ENCODE results near the gene GATA6. TPM values are rescaled to one million over a fixed set of nuclear protein-coding genes. Genes with fewer than 3 reads are reported as not detected.
A peak's percentile ranks its signal among the peaks of the same experiment; 100 is the strongest.

GATA6 gene
- total RNA-seq, 4 donors from 2014 or later = 0.34 to 1.2 (median 0.86) TPM

- H3K27me3 ChIP-seq = peaks cover 87 to 96% (median 91%) of the 10 kb centered on the region in 3 donors
- H3K9me3 ChIP-seq = no peaks in the 10 kb centered on the region
- no peak overlapping the region for H3K4me3 ChIP-seq
- in situ Hi-C loops (cut with MboI; ENCODE audit: low sequenced_read_pairs in 4 of 4) (loop anchor here in 3 of 4 donors (25.0 kb wide), 4 partner anchors 96 to 396 kb away; no protein-coding TSS in a partner anchor), intact Hi-C loops (cut with DNase I; ENCODE audit: low total_unique reads) (no loop called here)
- peaks cover 5 to 23% of the 10 kb centered on the region in 2 donors for H3K4me1 ChIP-seq
- H3K36me3 ChIP-seq = no peaks in the 10 kb centered on the region
- DNase-seq (no peak), ATAC-seq (no peak)
- TF ChIP-seq POLR2A (IDR thresholded peaks at IDR 0.05) (no peak), CTCF (IDR thresholded peaks at IDR 0.05 in 4 of 5, conservative IDR thresholded peaks at IDR 0.05 in 1 of 5) (no peak)
- no peak overlapping the region for H3K27ac ChIP-seq
These were observed 3.1 kb upstream of the GATA6 start for GRCh38 chr18:22166069-22166950.

GRCh38 chr18:22167091-22167470 is 2.3 kb upstream of the GATA6 start:
- intact Hi-C loops (cut with DNase I; ENCODE audit: low total_unique reads) = no loop called here
- Histone ChIP-seq H3K4me3 (no peak overlapping the region), H3K36me3 (no peaks in the 10 kb centered on the region), H3K9me3 (no peaks in the 10 kb centered on the region), H3K27me3 (peaks cover 90 to 91% (median 91%) of the 10 kb centered on the region in 3 donors), H3K27ac (no peak overlapping the region), H3K4me1 (peaks cover 5 to 23% of the 10 kb centered on the region in 2 donors)
- in situ Hi-C loops (cut with MboI; ENCODE audit: low sequenced_read_pairs in 4 of 4) = loop anchor here in 3 of 4 donors (25.0 kb wide), 4 partner anchors 95 to 395 kb away; no protein-coding TSS in a partner anchor
- DNase-seq (no peak), ATAC-seq (no peak)
- TF ChIP-seq POLR2A (IDR thresholded peaks at IDR 0.05) = no peak
- TF ChIP-seq CTCF (IDR thresholded peaks at IDR 0.05 in 4 of 5, conservative IDR thresholded peaks at IDR 0.05 in 1 of 5) = no peak

- intact Hi-C loops (cut with DNase I; ENCODE audit: low total_unique reads) = loop anchor here (2.0 kb wide), 1 partner anchor 395 kb away; no protein-coding TSS in a partner anchor
- H3K36me3 ChIP-seq = no peaks in the 10 kb centered on the region
- DNase-seq (no peak), ATAC-seq (no peak)
- no peak for TF ChIP-seq CTCF (IDR thresholded peaks at IDR 0.05 in 4 of 5, conservative IDR thresholded peaks at IDR 0.05 in 1 of 5)
- no peak for TF ChIP-seq POLR2A (IDR thresholded peaks at IDR 0.05)
- no peaks in the 10 kb centered on the region for H3K9me3 ChIP-seq
- H3K4me1 ChIP-seq = peaks cover 5 to 23% of the 10 kb centered on the region in 2 donors
- H3K27me3 ChIP-seq = peaks cover 90 to 94% (median 93%) of the 10 kb centered on the region in 3 donors
- in situ Hi-C loops (cut with MboI; ENCODE audit: low sequenced_read_pairs in 4 of 4) = loop anchor here in 3 of 4 donors (25.0 kb wide), 4 partner anchors 95 to 395 kb away; no protein-coding TSS in a partner anchor
- no peak overlapping the region for H3K27ac ChIP-seq
- H3K4me3 ChIP-seq = peak overlapping the region; percentile 13 to 91 (median 67)
These were observed 1.7 kb upstream of the GATA6 start for GRCh38 chr18:22167471-22168241.

GRCh38 chr18:22168360-22168921 is 948 bp upstream of the GATA6 start:
- intact Hi-C loops (cut with DNase I; ENCODE audit: low total_unique reads) = loop anchor here (2.0 kb wide), 1 partner anchor 394 kb away; no protein-coding TSS in a partner anchor
- no peak overlapping the region for H3K27ac ChIP-seq
- peaks cover 5 to 23% of the 10 kb centered on the region in 2 donors for H3K4me1 ChIP-seq
- H3K27me3 ChIP-seq = peaks cover 89 to 94% (median 93%) of the 10 kb centered on the region in 3 donors
- no peaks in the 10 kb centered on the region for H3K36me3 ChIP-seq
- TF ChIP-seq CTCF (IDR thresholded peaks at IDR 0.05 in 4 of 5, conservative IDR thresholded peaks at IDR 0.05 in 1 of 5) (no peak), POLR2A (IDR thresholded peaks at IDR 0.05) (no peak)
- ATAC-seq (no peak), DNase-seq (no peak)
- no peaks in the 10 kb centered on the region for H3K9me3 ChIP-seq
- H3K4me3 ChIP-seq = peak overlapping the region; percentile 66 to 91 (median 70)
- in situ Hi-C loops (cut with MboI; ENCODE audit: low sequenced_read_pairs in 4 of 4) = loop anchor here in 3 of 4 donors (25.0 kb wide), 4 partner anchors 94 to 394 kb away; no protein-coding TSS in a partner anchor
